ENCODE measurements around the gene SDCCAG8. TPM values are rescaled to one million over a fixed set of nuclear protein-coding genes. Genes with fewer than 3 reads are reported as not detected.

Gene SDCCAG8
- total RNA-seq, 2 donors from 2014 or later = 49.0 to 56.4 TPM

- Histone ChIP-seq H3K27me3 (no peaks in the 10 kb centered on the region), H3K36me3 (replicated peaks in 1 of 2; ENCODE audit: insufficient read depth in 1 of 2, low read depth in 2 of 2) (peaks cover 0 to 2% of the 10 kb centered on the region in 2 donors), H3K4me1 (no peaks in the 10 kb centered on the region), H3K27ac (no peak overlapping the region), H3K4me3 (no peak overlapping the region), H3K9me3 (no peaks in the 10 kb centered on the region)
- no peak for ATAC-seq
- intact Hi-C loops (cut with DNase I) = no loop called here
- 79 to 84% methylated on average over 3 of the region's 3 CpGs for WGBS, 2 donors
- DNase-seq = no peak
- TF ChIP-seq CTCF (IDR thresholded peaks at IDR 0.05) (no peak), POLR2A (IDR thresholded peaks at IDR 0.05) (no peak)
Measured at GRCh38 chr1:243346016-243346415, 90.2 kb downstream of the SDCCAG8 start.

GRCh38 chr1:243346468-243346867 lies 90.6 kb downstream of the SDCCAG8 start:
- intact Hi-C loops (cut with DNase I) = no loop called here
- TF ChIP-seq CTCF (IDR thresholded peaks at IDR 0.05) (no peak), POLR2A (IDR thresholded peaks at IDR 0.05) (no peak)
- H3K4me3 ChIP-seq = no peak overlapping the region
- 90 to 96% methylated on average over 3 of the region's 3 CpGs for WGBS, 2 donors
- ATAC-seq (no peak), DNase-seq (no peak)
- no peak overlapping the region for H3K27ac ChIP-seq
- peaks cover 0 to 4% of the 10 kb centered on the region in 2 donors for H3K36me3 ChIP-seq (replicated peaks in 1 of 2; ENCODE audit: insufficient read depth in 1 of 2, low read depth in 2 of 2)
- no peaks in the 10 kb centered on the region for H3K9me3 ChIP-seq
- no peaks in the 10 kb centered on the region for H3K27me3 ChIP-seq
- no peaks in the 10 kb centered on the region for H3K4me1 ChIP-seq

- Histone ChIP-seq H3K36me3 (replicated peaks in 1 of 2; ENCODE audit: insufficient read depth in 1 of 2, low read depth in 2 of 2) (peaks cover 0 to 4% of the 10 kb centered on the region in 2 donors), H3K27ac (no peak overlapping the region), H3K9me3 (no peaks in the 10 kb centered on the region), H3K4me3 (no peak overlapping the region), H3K27me3 (no peaks in the 10 kb centered on the region), H3K4me1 (no peaks in the 10 kb centered on the region)
- TF ChIP-seq CTCF (IDR thresholded peaks at IDR 0.05) (no peak), POLR2A (IDR thresholded peaks at IDR 0.05) (no peak)
- ATAC-seq (no peak), DNase-seq (no peak)
- intact Hi-C loops (cut with DNase I) = no loop called here
- WGBS, 2 donors = 94 to 98% methylated on average over 5 to 11 of the region's 11 CpGs
Measured at GRCh38 chr1:243348331-243348730, 92.5 kb downstream of the SDCCAG8 start.

DNA sequence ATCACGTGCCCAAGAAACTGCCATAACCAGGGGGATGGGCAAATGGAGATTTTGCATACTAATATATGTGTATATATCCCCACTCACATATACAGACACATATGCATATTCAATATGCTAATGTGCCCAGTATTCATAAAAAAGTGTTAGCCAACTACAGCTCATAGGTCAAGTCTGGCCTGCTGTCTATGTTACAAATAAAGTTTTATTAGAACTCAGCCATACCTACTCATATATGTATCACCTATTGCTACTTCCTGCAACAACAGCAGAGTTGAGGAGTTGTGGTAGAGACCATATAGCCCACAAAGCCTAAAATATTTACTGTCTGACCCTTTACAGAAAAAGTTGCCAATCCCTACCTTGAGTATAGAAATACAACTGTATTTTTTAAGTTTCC lies 93.3 kb downstream of the SDCCAG8 start:
- ATAC-seq (no peak), DNase-seq (no peak)
- H3K4me3 ChIP-seq = no peak overlapping the region
- no peaks in the 10 kb centered on the region for H3K27me3 ChIP-seq
- H3K36me3 ChIP-seq (replicated peaks in 1 of 2; ENCODE audit: insufficient read depth in 1 of 2, low read depth in 2 of 2) = peaks cover 0 to 4% of the 10 kb centered on the region in 2 donors
- intact Hi-C loops (cut with DNase I) = no loop called here
- TF ChIP-seq POLR2A (IDR thresholded peaks at IDR 0.05) (no peak), CTCF (IDR thresholded peaks at IDR 0.05) (no peak)
- H3K27ac ChIP-seq = no peak overlapping the region
- H3K9me3 ChIP-seq = no peaks in the 10 kb centered on the region
- WGBS, 2 donors = 90 to 100% methylated on average over 1 of the region's 1 CpG
- H3K4me1 ChIP-seq = no peaks in the 10 kb centered on the region

DNA sequence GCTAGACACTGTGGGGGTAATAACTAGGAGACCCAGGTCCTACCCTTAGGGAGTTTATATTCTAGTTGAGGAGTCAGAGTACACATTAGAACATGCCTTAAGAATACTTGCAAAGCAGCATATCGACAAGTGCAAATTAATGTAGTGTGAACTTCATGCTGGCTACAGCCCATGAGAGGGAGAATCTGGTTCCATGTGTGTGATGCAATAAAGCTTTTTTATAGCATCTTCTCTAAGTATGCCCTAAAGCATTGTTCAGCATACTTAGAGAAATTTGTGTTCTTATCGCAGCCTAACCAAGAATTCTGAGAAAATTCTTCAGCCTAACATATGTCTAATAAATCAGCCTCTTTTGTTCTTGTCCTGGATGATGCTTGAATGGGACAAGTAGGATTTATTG lies 95.5 kb downstream of the SDCCAG8 start:
- peaks cover 0 to 4% of the 10 kb centered on the region in 2 donors for H3K36me3 ChIP-seq (replicated peaks in 1 of 2; ENCODE audit: insufficient read depth in 1 of 2, low read depth in 2 of 2)
- no peak overlapping the region for H3K4me3 ChIP-seq
- TF ChIP-seq CTCF (IDR thresholded peaks at IDR 0.05) (no peak), POLR2A (IDR thresholded peaks at IDR 0.05) (no peak)
- intact Hi-C loops (cut with DNase I) = no loop called here
- DNase-seq (no peak), ATAC-seq (no peak)
- no peak overlapping the region for H3K27ac ChIP-seq
- 96 to 97% methylated on average over 2 of the region's 2 CpGs for WGBS, 2 donors
- no peaks in the 10 kb centered on the region for H3K27me3 ChIP-seq
- H3K9me3 ChIP-seq = no peaks in the 10 kb centered on the region
- H3K4me1 ChIP-seq = no peaks in the 10 kb centered on the region

All from body of pancreas (tissue), 4 donors.